Endothelial cell of umbilical vein (primary cell): Measurements from ENCODE around the gene PDHA2. TPM values are rescaled to one million over a fixed set of nuclear protein-coding genes. Genes with fewer than 3 reads are reported as not detected.
"Not testable (repeated sequence)": the region's sequence is repeated elsewhere in the genome, so short reads cannot be mapped to it uniquely, and the experiment has no call there.

ENCODE experiments used
- BruUV-seq: library from RNA; stranded (reverse); fragments of 400-500 nt; replicated peaks from 2 replicates; lab custom pipeline; 2021; lab: Mats Ljungman, UMichigan
- CTCF ChIA-PET: fragments of 300-600, 350-600 bp; sonication (Branson Sonifier 250); formaldehyde crosslinking; loops from one replicate; lab custom pipeline; 2021; ENCODE audit warnings: antibody characterized with exemption, inconsistent platforms; lab: Charles Lee
- POLR2A ChIA-PET: fragments of 300-600, 350-600 bp; sonication (Branson Sonifier 250); formaldehyde crosslinking; loops from one replicate; lab custom pipeline; 2021; ENCODE audit warnings: antibody characterized with exemption, inconsistent platforms; lab: Charles Lee
- DNase-seq: peaks from one replicate; pipeline ENCODE4 v3.0.0-alpha.2; 2011; ENCODE audit warnings: low read depth, low spot score
- FAIRE-seq: peaks from 2 replicates; lab custom pipeline; 2011; peaks lifted over from hg19 to GRCh38; lab: Jason Lieb, UNC
- H2AFZ ChIP-seq: 2 replicates; pipeline ENCODE4 v1.6.0; 2012; ENCODE audit warnings: low read depth, low read length, control low read depth, inconsistent platforms
- H3K27ac ChIP-seq: 2 replicates; pipeline ENCODE4 v1.5.1; 2011; ENCODE audit warnings: low read depth, mild to moderate bottlenecking, control low read depth, low read length, moderate library complexity; ENCODE audit not compliant: insufficient read depth
- H3K27me3 ChIP-seq, 2 experiments: 2 replicates each; pipeline versions ENCODE4 v1.6.0 to v1.6.1; 2011; ENCODE audit warnings: low read length in 2 of 2, mixed read lengths in 1 of 2; ENCODE audit not compliant: control insufficient read depth in 2 of 2, insufficient read depth in 2 of 2
- H3K36me3 ChIP-seq, 2 experiments: 2 replicates in 1 of 2; 3 replicates in 1 of 2; pipeline ENCODE4 v1.5.1; 2011; ENCODE audit warnings: low read length in 2 of 2, mild to moderate bottlenecking in 1 of 2, moderate library complexity in 1 of 2; ENCODE audit not compliant: control insufficient read depth in 2 of 2, insufficient read depth in 2 of 2; ENCODE audit errors: extremely low read depth in 1 of 2
- H3K4me1 ChIP-seq: 3 replicates; pipeline ENCODE4 v1.5.1; 2011; ENCODE audit warnings: mild to moderate bottlenecking, low read length; ENCODE audit not compliant: control insufficient read depth, insufficient read depth; ENCODE audit errors: extremely low read depth
- H3K4me2 ChIP-seq: 2 replicates; pipeline ENCODE4 v1.6.1; 2011; ENCODE audit warnings: low read length, control low read depth, mixed read lengths; ENCODE audit not compliant: insufficient read depth
- H3K4me3 ChIP-seq, 3 experiments: fragments of 200-600 bp in 1 of 3; sonication (generic), shearing (Covaris generic) in 1 of 3; replicated peaks in 1 of 3; 2 replicates each; pipeline ENCODE4 v1.5.1; 2011 to 2016; ENCODE audit warnings: control low read depth in 3 of 3, low read length in 3 of 3, mild to moderate bottlenecking in 2 of 3, inconsistent platforms in 1 of 3, low read depth in 1 of 3, moderate library complexity in 1 of 3; ENCODE audit not compliant: insufficient read depth in 1 of 3
- H3K79me2 ChIP-seq: 2 replicates; pipeline ENCODE4 v1.6.0; 2012; ENCODE audit warnings: low read length, inconsistent platforms; ENCODE audit not compliant: control insufficient read depth, insufficient read depth
- H3K9ac ChIP-seq: replicated peaks from 2 replicates; pipeline ENCODE3; 2011; ENCODE audit warnings: low read length, control low read depth; ENCODE audit not compliant: insufficient read depth; ENCODE audit errors: extremely low read depth
- H3K9me1 ChIP-seq: replicated peaks from 3 replicates; pipeline ENCODE4 v1.6.0; 2011; ENCODE audit warnings: mild to moderate bottlenecking, low read length; ENCODE audit not compliant: control insufficient read depth, insufficient read depth; ENCODE audit errors: extremely low read depth
- H3K9me3 ChIP-seq: replicated peaks from 2 replicates; pipeline ENCODE4 v1.5.1; 2012; ENCODE audit warnings: low read length, inconsistent platforms; ENCODE audit not compliant: control insufficient read depth, insufficient read depth
- H4K20me1 ChIP-seq: replicated peaks from 2 replicates; pipeline ENCODE3; 2011; ENCODE audit warnings: mild to moderate bottlenecking, low read length; ENCODE audit not compliant: control insufficient read depth, insufficient read depth; ENCODE audit errors: extremely low read depth
- CTCF ChIP-seq, 2 donors: IDR thresholded peaks; 1 replicate in 1 of 2; 2 replicates in 1 of 2; pipeline ENCODE4 v1.5.1; 2011; ENCODE audit warnings: low read length in 2 of 2, mild to moderate bottlenecking in 2 of 2, moderate library complexity in 2 of 2, control low read depth in 1 of 2, inconsistent platforms in 1 of 2, low read depth in 1 of 2; ENCODE audit not compliant: insufficient read depth in 1 of 2; ENCODE audit errors: extremely low read depth in 1 of 2
- EZH2 ChIP-seq: IDR thresholded peaks from 2 replicates; pipeline ENCODE4 v1.6.1; 2012; ENCODE audit warnings: borderline replicate concordance, low read depth, mild to moderate bottlenecking, moderate library complexity, low read length, inconsistent platforms; ENCODE audit not compliant: severe bottlenecking
- FOS ChIP-seq: IDR thresholded peaks from 2 replicates; pipeline ENCODE4 v1.6.1; 2011; ENCODE audit warnings: mild to moderate bottlenecking, low read length, moderate library complexity, borderline replicate concordance; ENCODE audit not compliant: insufficient read depth
- GATA2 ChIP-seq: IDR thresholded peaks from 2 replicates; pipeline ENCODE4 v1.7.0; 2011; ENCODE audit warnings: low read depth, mild to moderate bottlenecking, moderate library complexity, mixed read lengths, low read length; ENCODE audit not compliant: insufficient read length, insufficient read depth
- JUN ChIP-seq: IDR thresholded peaks from 2 replicates; pipeline ENCODE4 v1.6.1; 2011; ENCODE audit warnings: borderline replicate concordance, low read depth; ENCODE audit not compliant: insufficient read length, insufficient read depth
- MAX ChIP-seq: IDR thresholded peaks from 2 replicates; pipeline ENCODE4 v1.6.1; 2011; ENCODE audit not compliant: insufficient read depth, insufficient read length
- MYC ChIP-seq: IDR thresholded peaks from one replicate; pipeline ENCODE4 v1.6.1; 2011; ENCODE audit warnings: mild to moderate bottlenecking, low read depth, low read length
- POLR2A ChIP-seq: IDR thresholded peaks from 2 replicates; pipeline ENCODE4 v1.6.1; 2012; ENCODE audit warnings: low read depth, mild to moderate bottlenecking, control low read depth, low read length
- POLR2AphosphoS5 ChIP-seq: IDR thresholded peaks from 2 replicates; pipeline ENCODE4 v1.6.1; 2012; ENCODE audit warnings: low read depth, mild to moderate bottlenecking, control low read depth, low read length, moderate library complexity; ENCODE audit not compliant: insufficient read depth
- dilution Hi-C: fragments of 300-500 bp; cut with MboI; formaldehyde crosslinking; loops from one replicate; pipeline ENCODE4 v1.15.0; 2019; ENCODE audit warnings: low sequenced_read_pairs; ENCODE audit not compliant: extremely low pct_ligation_motif_present
- intact Hi-C: fragments of 100-400 bp; cut with micrococcal nuclease; formaldehyde crosslinking; loops from one replicate; pipeline ENCODE4 v1.10.0; 2022
- polyA plus RNA-seq, 4 experiments: library from polyadenylated mRNA; depleted of rRNA in 3 of 4; stranded (reverse) in 3 of 4; unstranded in 1 of 4; fragments of >200 nt; gene quantifications; 2 replicates each; pipeline versions ENCODE4 v1.2.1 to v1.2.3, GENCODE V29; 2011 to 2012; ENCODE audit warnings: missing spikeins in 1 of 4
- total RNA-seq: library from RNA; stranded (reverse); gene quantifications from 2 replicates; pipeline ENCODE4 v1.2.3, GENCODE V29; 2021

Gene PDHA2
- total and polyA plus RNA-seq, 2 donors (not counting 3 experiments of a cell fraction or from before 2014, with no cell fraction given): not detected

GRCh38 chr4:95867919-95868318 lies 28.0 kb downstream of the PDHA2 start:
- no peaks in the 10 kb centered on the region for H3K27me3 ChIP-seq
- no TSS peak for BruUV-seq
- ChIA-PET POLR2A (no interaction called here), CTCF (no interaction called here)
- no peak overlapping the region for H3K9ac ChIP-seq
- H4K20me1 ChIP-seq: no peaks in the 10 kb centered on the region
- H2AFZ ChIP-seq: no peak overlapping the region
- no peak for TF ChIP-seq MAX
- no peak for TF ChIP-seq EZH2
- TF ChIP-seq POLR2A: no peak
- no peak for TF ChIP-seq POLR2AphosphoS5
- no peak for TF ChIP-seq GATA2
- TF ChIP-seq CTCF (IDR thresholded peaks at IDR 0.05; ENCODE audit: extremely low read depth in 1 of 2, insufficient read depth in 1 of 2, low read depth in 1 of 2, low read length in 2 of 2): no peak
- no peak for TF ChIP-seq MYC
- no peak for TF ChIP-seq JUN
- no peak for TF ChIP-seq FOS
- H3K4me3 ChIP-seq: no peak overlapping the region
- H3K9me3 ChIP-seq: no peaks in the 10 kb centered on the region
- H3K79me2 ChIP-seq: no peaks in the 10 kb centered on the region
- no peaks in the 10 kb centered on the region for H3K36me3 ChIP-seq
- no peaks in the 10 kb centered on the region for H3K9me1 ChIP-seq
- FAIRE-seq: peak; percentile 38
- dilution Hi-C loops (no loop called here), intact Hi-C loops (no loop called here)
- no peaks in the 10 kb centered on the region for H3K4me1 ChIP-seq
- H3K27ac ChIP-seq: no peak overlapping the region
- DNase-seq: peak; percentile 5
- no peak overlapping the region for H3K4me2 ChIP-seq

- intact Hi-C loops, DNase-seq, H3K79me2 ChIP-seq, H3K9me3 ChIP-seq, H3K27me3 ChIP-seq, H4K20me1 ChIP-seq, FAIRE-seq, H3K9ac ChIP-seq, H3K27ac ChIP-seq, POLR2A ChIA-PET, H3K4me3 ChIP-seq, CTCF ChIA-PET, H3K9me1 ChIP-seq, H2AFZ ChIP-seq, H3K4me2 ChIP-seq, H3K36me3 ChIP-seq, BruUV-seq, dilution Hi-C loops, H3K4me1 ChIP-seq: not testable (repeated sequence)
Observed at GRCh38 chr4:95869414-95869813, 29.5 kb downstream of the PDHA2 start.
